ENCODE results near the gene LPIN3. TPM values are rescaled to one million over a fixed set of nuclear protein-coding genes. Genes with fewer than 3 reads are reported as not detected.

The LPIN3 gene
- polyA plus RNA-seq, 3 donors, result 0.01 TPM; not detected in 2

DNA sequence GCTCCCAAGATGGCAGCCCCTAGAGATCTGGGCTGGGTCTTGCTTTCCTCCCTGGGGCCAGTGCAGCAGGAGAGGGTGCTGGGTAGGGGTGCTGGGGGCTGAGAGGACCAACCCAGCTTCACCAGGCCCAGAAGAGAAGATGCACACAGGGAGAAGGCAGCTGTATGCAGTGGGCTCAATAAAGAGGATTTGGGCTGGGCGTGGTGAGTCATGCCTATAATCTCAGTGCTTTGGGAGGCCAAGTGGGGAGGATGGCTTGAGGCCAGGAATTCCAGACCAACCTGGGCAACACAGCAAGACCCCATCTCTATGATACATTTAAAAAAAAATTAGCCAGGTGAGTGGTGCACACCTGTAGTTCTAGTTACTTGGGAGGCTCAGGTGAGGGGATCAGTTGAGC lies 51.7 kb downstream of the LPIN3 start:
- peaks cover 2% of the 10 kb centered on the region for H3K4me1 Mint-ChIP-seq
- TF ChIP-seq CTCF (IDR thresholded peaks at IDR 0.05), result no peak
- no peaks in the 10 kb centered on the region for H3K9me3 Mint-ChIP-seq

GRCh38 chr20:41392871-41393704 lies 52.5 kb downstream of the LPIN3 start:
- H3K4me2 ChIP-seq (replicated peaks; ENCODE audit: extremely low read depth, low read length, poor library complexity, severe bottlenecking), result no peak overlapping the region
- peaks cover 2% of the 10 kb centered on the region for H3K4me1 Mint-ChIP-seq
- H3K36me3 ChIP-seq (replicated peaks in 1 of 2; ENCODE audit: control insufficient read depth in 1 of 2, insufficient read depth in 2 of 2, low read length in 2 of 2), result no peaks in the 10 kb centered on the region
- DNase-seq, result no peak
- H3K27ac Mint-ChIP-seq, result no peak overlapping the region
- H3K79me2 ChIP-seq (ENCODE audit: insufficient read depth, low read length), result no peaks in the 10 kb centered on the region
- H4K20me1 ChIP-seq (ENCODE audit: insufficient read depth, low read length), result no peaks in the 10 kb centered on the region
- H3K27me3 ChIP-seq (ENCODE audit: control insufficient read depth in 2 of 2, insufficient read depth in 2 of 2, low read length in 2 of 2), result no peaks in the 10 kb centered on the region
- no peaks in the 10 kb centered on the region for H3K9me3 ChIP-seq (replicated peaks in 1 of 2; ENCODE audit: control insufficient read depth in 1 of 2, insufficient read depth in 1 of 2, low read length in 2 of 2)
- H3K4me3 Mint-ChIP-seq, result no peak overlapping the region
- H2AFZ ChIP-seq (ENCODE audit: insufficient read depth, low read depth, low read length, poor library complexity, severe bottlenecking), result no peak overlapping the region
- no peaks in the 10 kb centered on the region for H3K36me3 Mint-ChIP-seq
- H3K9me3 Mint-ChIP-seq, result no peaks in the 10 kb centered on the region
- intact Hi-C loops (cut with micrococcal nuclease), result no loop called here
- no peak for TF ChIP-seq CTCF (IDR thresholded peaks at IDR 0.05)
- H3K4me1 ChIP-seq (ENCODE audit: control insufficient read depth in 1 of 2, insufficient read depth in 2 of 2, low read length in 2 of 2), result no peaks in the 10 kb centered on the region
- no peak overlapping the region for H3K9ac ChIP-seq (ENCODE audit: insufficient read depth, low read length, poor library complexity, severe bottlenecking)
- no peak overlapping the region for H3K27ac ChIP-seq (ENCODE audit: low read depth in 1 of 2, low read length in 2 of 2)
- WGBS (ENCODE audit: insufficient coverage), result 89% methylated on average over 6 of the region's 12 CpGs
- H3K4me3 ChIP-seq (replicated peaks in 1 of 3; ENCODE audit: low read depth in 2 of 3, low read length in 3 of 3), result no peak overlapping the region
- H3K27me3 Mint-ChIP-seq (ENCODE audit: low read depth in 3 of 3), result peaks cover 6 to 10% (median 8%) of the 10 kb centered on the region in 3 donors

More for the DNA sequence above, 51.7 kb downstream of the LPIN3 start:
- Mint-ChIP-seq H3K27me3 (ENCODE audit: low read depth in 3 of 3) (peaks cover 6 to 12% (median 9%) of the 10 kb centered on the region in 3 donors), H3K27ac (no peak overlapping the region), H3K4me3 (no peak overlapping the region), H3K36me3 (no peaks in the 10 kb centered on the region)
- no peaks in the 10 kb centered on the region for H3K36me3 ChIP-seq (replicated peaks in 1 of 2; ENCODE audit: control insufficient read depth in 1 of 2, insufficient read depth in 2 of 2, low read length in 2 of 2)
- WGBS (ENCODE audit: insufficient coverage), result no CpG with 5 or more reads among the region's 1 CpG
- no peak overlapping the region for H3K4me3 ChIP-seq (replicated peaks in 1 of 3; ENCODE audit: low read depth in 2 of 3, low read length in 3 of 3)
- no peaks in the 10 kb centered on the region for H3K4me1 ChIP-seq (ENCODE audit: control insufficient read depth in 1 of 2, insufficient read depth in 2 of 2, low read length in 2 of 2)
- no peaks in the 10 kb centered on the region for H3K79me2 ChIP-seq (ENCODE audit: insufficient read depth, low read length)
- no peak overlapping the region for H3K27ac ChIP-seq (ENCODE audit: low read depth in 1 of 2, low read length in 2 of 2)
- intact Hi-C loops (cut with micrococcal nuclease), result no loop called here
- no peaks in the 10 kb centered on the region for H3K9me3 ChIP-seq (replicated peaks in 1 of 2; ENCODE audit: control insufficient read depth in 1 of 2, insufficient read depth in 1 of 2, low read length in 2 of 2)
- H4K20me1 ChIP-seq (ENCODE audit: insufficient read depth, low read length), result no peaks in the 10 kb centered on the region
- no peak overlapping the region for H3K9ac ChIP-seq (ENCODE audit: insufficient read depth, low read length, poor library complexity, severe bottlenecking)
- no peak for DNase-seq
- H3K4me2 ChIP-seq (replicated peaks; ENCODE audit: extremely low read depth, low read length, poor library complexity, severe bottlenecking), result no peak overlapping the region
- no peak overlapping the region for H2AFZ ChIP-seq (ENCODE audit: insufficient read depth, low read depth, low read length, poor library complexity, severe bottlenecking)
- H3K27me3 ChIP-seq (ENCODE audit: control insufficient read depth in 2 of 2, insufficient read depth in 2 of 2, low read length in 2 of 2), result no peaks in the 10 kb centered on the region
